IMR-90 (cell line): ENCODE measurements around the gene DTX3L. TPM values are rescaled to one million over a fixed set of nuclear protein-coding genes. Genes with fewer than 3 reads are reported as not detected.

Source experiments
- BHLHE40 ChIP-seq: fragments of 150-350 bp; IDR thresholded peaks from 2 replicates; pipeline ENCODE4 v1.6.1; 2016; ENCODE audit warnings: mild to moderate bottlenecking, low read depth, low read length
- polyA plus RNA-seq, 3 experiments: library from polyadenylated mRNA; depleted of rRNA; stranded (reverse); fragments of >200 nt; gene quantifications; 2 replicates each; pipeline ENCODE4 v1.2.3, GENCODE V29; 2012; ENCODE audit warnings: low replicate concordance in 1 of 3
- total RNA-seq: library from RNA; depleted of rRNA; stranded (reverse); fragments of >200 nt; gene quantifications from 2 replicates; pipeline ENCODE4 v1.2.3, GENCODE V29; 2012
- TF ChIP-seq, protein P1 (sequence below): conservative IDR thresholded peaks from 2 replicates; pipeline ENCODE4 v1.5.1; 2012; ENCODE audit warnings: mild to moderate bottlenecking, low read depth, low read length, improper control_type of control experiment

The DTX3L gene
- total and polyA plus RNA-seq, 2 of the 4 experiments (the other 2 are of a cell fraction): 4.1 to 7.9 TPM

- TF ChIP-seq, protein P1, sequence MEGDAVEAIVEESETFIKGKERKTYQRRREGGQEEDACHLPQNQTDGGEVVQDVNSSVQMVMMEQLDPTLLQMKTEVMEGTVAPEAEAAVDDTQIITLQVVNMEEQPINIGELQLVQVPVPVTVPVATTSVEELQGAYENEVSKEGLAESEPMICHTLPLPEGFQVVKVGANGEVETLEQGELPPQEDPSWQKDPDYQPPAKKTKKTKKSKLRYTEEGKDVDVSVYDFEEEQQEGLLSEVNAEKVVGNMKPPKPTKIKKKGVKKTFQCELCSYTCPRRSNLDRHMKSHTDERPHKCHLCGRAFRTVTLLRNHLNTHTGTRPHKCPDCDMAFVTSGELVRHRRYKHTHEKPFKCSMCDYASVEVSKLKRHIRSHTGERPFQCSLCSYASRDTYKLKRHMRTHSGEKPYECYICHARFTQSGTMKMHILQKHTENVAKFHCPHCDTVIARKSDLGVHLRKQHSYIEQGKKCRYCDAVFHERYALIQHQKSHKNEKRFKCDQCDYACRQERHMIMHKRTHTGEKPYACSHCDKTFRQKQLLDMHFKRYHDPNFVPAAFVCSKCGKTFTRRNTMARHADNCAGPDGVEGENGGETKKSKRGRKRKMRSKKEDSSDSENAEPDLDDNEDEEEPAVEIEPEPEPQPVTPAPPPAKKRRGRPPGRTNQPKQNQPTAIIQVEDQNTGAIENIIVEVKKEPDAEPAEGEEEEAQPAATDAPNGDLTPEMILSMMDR: no peak
- no peak for TF ChIP-seq BHLHE40
These were observed 1.0 kb upstream of the DTX3L start (continued) for GRCh38 chr3:122562923-122563716.
